ENCODE data around the gene CCDC85C. TPM values are rescaled to one million over a fixed set of nuclear protein-coding genes. Genes with fewer than 3 reads are reported as not detected.

The CCDC85C gene
- total RNA-seq, 2 donors from 2014 or later, result 32.8 to 45.8 TPM

DNA sequence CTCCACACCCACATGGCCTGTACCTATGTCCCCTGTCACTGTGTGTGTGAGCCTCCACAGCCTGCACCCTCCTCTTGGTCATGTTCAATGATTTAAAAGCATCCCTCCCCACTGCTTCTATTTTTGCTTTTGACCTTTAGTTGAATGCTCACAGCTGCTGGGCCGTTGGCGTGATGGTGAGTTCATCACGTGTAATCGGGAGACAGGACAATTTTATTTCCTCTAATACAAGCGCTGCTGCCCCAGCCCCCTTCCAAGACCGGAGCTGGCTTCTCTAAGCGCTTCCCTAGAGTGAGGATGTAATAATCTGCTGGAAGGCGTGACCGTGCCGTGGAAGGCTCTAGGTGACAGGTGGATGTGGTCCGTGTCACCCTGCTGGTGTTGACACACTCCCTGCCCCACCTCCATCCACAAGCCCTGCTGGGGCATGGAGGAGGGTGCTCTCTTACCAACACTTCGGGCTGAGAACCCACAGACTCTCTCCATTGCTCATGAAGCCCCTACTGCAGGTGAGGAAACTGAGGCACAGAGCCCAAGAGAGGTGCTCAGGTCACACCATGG, 25.4 kb downstream of the CCDC85C start:
- peaks cover 6% of the 10 kb centered on the region for H3K36me3 ChIP-seq (ENCODE audit: control insufficient read depth, insufficient read depth, low read length)
- Mint-ChIP-seq H3K4me1 (peaks cover 43% of the 10 kb centered on the region), H3K4me3 (no peak overlapping the region), H3K27me3 (ENCODE audit: insufficient read depth) (no peaks in the 10 kb centered on the region), H3K9me3 (no peaks in the 10 kb centered on the region), H3K36me3 (ENCODE audit: low read depth) (no peaks in the 10 kb centered on the region), H3K27ac (peak overlapping the region; percentile 13)
- 91 to 98% methylated on average over 8 to 12 of the region's 12 CpGs for WGBS, 2 experiments (ENCODE audit: insufficient coverage in 1 of 2, insufficient read length in 1 of 2)
- H3K9me3 ChIP-seq (ENCODE audit: control insufficient read depth, low read length), result no peaks in the 10 kb centered on the region
- no peak for DNase-seq
- peaks cover 51% of the 10 kb centered on the region for H3K4me1 ChIP-seq (ENCODE audit: control insufficient read depth, insufficient read depth, low read length)
- H3K9ac ChIP-seq (ENCODE audit: extremely low read depth, low read length, poor library complexity, severe bottlenecking), result no peak overlapping the region
- no peak overlapping the region for H3K4me3 ChIP-seq (ENCODE audit: low read length)
- TF ChIP-seq CTCF (conservative IDR thresholded peaks at IDR 0.05), result no peak
- no peaks in the 10 kb centered on the region for H3K27me3 ChIP-seq (ENCODE audit: control insufficient read depth, insufficient read depth, low read length, poor library complexity, severe bottlenecking)
- H3K27ac ChIP-seq (ENCODE audit: low read depth, low read length), result no peak overlapping the region

DNA sequence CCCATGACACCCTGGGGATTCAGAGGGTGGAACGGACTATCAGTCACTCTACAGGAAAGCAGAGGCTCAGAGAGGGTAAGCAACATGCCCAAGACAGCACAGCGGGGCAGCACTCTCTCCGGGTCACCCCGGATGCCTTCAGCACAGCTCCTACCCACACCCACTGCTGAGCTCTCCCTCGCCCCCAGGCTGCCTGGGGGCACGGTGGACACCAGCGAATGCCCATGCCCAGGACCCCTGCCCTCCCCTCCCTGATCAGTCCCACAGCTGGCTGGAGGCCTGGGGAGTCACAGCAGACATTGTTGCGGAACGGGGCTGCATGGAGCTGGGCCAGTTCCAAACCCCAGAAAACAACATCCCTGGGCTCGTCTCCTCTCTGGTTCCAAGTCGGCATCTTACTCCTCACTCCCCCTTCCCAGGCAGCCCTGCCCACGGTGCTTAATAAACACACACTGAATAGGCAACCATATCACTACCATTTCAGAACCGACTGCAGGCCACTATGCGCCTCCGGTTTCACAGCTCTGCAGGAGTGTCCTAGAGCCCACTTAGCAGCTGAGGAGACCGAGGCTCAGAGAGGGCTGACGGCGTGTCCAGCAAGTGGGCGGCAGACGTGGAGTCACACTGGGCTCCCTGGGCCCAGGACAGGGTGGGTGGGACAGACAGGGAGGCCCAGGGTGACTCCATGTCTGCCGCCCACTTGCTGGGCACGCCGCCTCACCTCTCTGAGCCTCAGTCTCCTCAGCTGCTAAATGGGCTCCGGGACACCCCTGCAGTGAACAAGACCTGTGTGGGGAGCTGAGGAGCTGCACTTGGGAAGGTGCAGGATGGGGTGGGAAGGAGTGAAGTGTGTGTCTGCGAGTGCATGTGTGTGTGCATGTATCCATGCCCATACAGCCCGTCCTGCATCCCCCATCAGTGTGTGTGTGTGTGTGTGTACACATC, 27.0 kb downstream of the CCDC85C start:
- Mint-ChIP-seq H3K4me3 (no peak overlapping the region), H3K9me3 (no peaks in the 10 kb centered on the region), H3K27ac (peak overlapping the region; percentile 80), H3K36me3 (ENCODE audit: low read depth) (no peaks in the 10 kb centered on the region), H3K4me1 (peaks cover 59% of the 10 kb centered on the region), H3K27me3 (ENCODE audit: insufficient read depth) (no peaks in the 10 kb centered on the region)
- Histone ChIP-seq H3K36me3 (ENCODE audit: control insufficient read depth, insufficient read depth, low read length) (peaks cover 3% of the 10 kb centered on the region), H3K9ac (ENCODE audit: extremely low read depth, low read length, poor library complexity, severe bottlenecking) (no peak overlapping the region), H3K9me3 (ENCODE audit: control insufficient read depth, low read length) (no peaks in the 10 kb centered on the region), H3K4me1 (ENCODE audit: control insufficient read depth, insufficient read depth, low read length) (peaks cover 65% of the 10 kb centered on the region), H3K27ac (ENCODE audit: low read depth, low read length) (no peak overlapping the region), H3K4me3 (ENCODE audit: low read length) (no peak overlapping the region), H3K27me3 (ENCODE audit: control insufficient read depth, insufficient read depth, low read length, poor library complexity, severe bottlenecking) (no peaks in the 10 kb centered on the region)
- WGBS, 2 experiments (ENCODE audit: insufficient coverage in 1 of 2, insufficient read length in 1 of 2), result 91% methylated on average over 16 to 24 of the region's 26 CpGs
- no peak for DNase-seq
- TF ChIP-seq CTCF (conservative IDR thresholded peaks at IDR 0.05), result no peak

GRCh38 chr14:99576304-99576703, 27.7 kb downstream of the CCDC85C start:
- Mint-ChIP-seq H3K27me3 (ENCODE audit: insufficient read depth) (no peaks in the 10 kb centered on the region), H3K36me3 (ENCODE audit: low read depth) (no peaks in the 10 kb centered on the region), H3K4me3 (peak overlapping the region; percentile 3), H3K27ac (no peak overlapping the region), H3K9me3 (no peaks in the 10 kb centered on the region), H3K4me1 (peaks cover 62% of the 10 kb centered on the region)
- Histone ChIP-seq H3K27ac (ENCODE audit: low read depth, low read length) (no peak overlapping the region), H3K4me3 (ENCODE audit: low read length) (no peak overlapping the region), H3K4me1 (ENCODE audit: control insufficient read depth, insufficient read depth, low read length) (peaks cover 70% of the 10 kb centered on the region), H3K9ac (ENCODE audit: extremely low read depth, low read length, poor library complexity, severe bottlenecking) (no peak overlapping the region), H3K27me3 (ENCODE audit: control insufficient read depth, insufficient read depth, low read length, poor library complexity, severe bottlenecking) (no peaks in the 10 kb centered on the region), H3K36me3 (ENCODE audit: control insufficient read depth, insufficient read depth, low read length) (no peaks in the 10 kb centered on the region), H3K9me3 (ENCODE audit: control insufficient read depth, low read length) (no peaks in the 10 kb centered on the region)
- peak; percentile 75 for DNase-seq
- no peak for TF ChIP-seq CTCF (conservative IDR thresholded peaks at IDR 0.05)
- 76 to 90% methylated on average over 3 to 5 of the region's 5 CpGs for WGBS, 2 experiments (ENCODE audit: insufficient coverage in 1 of 2, insufficient read length in 1 of 2)

Measured in endodermal cell (in vitro differentiated cells).